Right lobe of liver (tissue), 4 donors: ENCODE results near the gene BTBD2.

Experiments used
- POLR2A ChIP-seq: fragments of 450-650 bp; IDR thresholded peaks from one replicate; pipeline ENCODE4 v1.6.1; 2017; ENCODE audit warnings: antibody characterized with exemption, mild to moderate bottlenecking
- TF ChIP-seq, protein P1 (sequence below), 4 donors: fragments of 200-600 bp in 3 of 4; fragments of 450-650 bp in 1 of 4; IDR thresholded peaks; one replicate each; pipeline versions ENCODE4 v1.5.1 to v1.8.0; 2016 to 2022; ENCODE audit warnings: antibody characterized with exemption in 4 of 4, mild to moderate bottlenecking in 2 of 4
- donor health status: DM: no; HTN: no; CAD: no.
- donor health status: DM: no; HTN: no; CAD: no.
- donor health status: DM: no; HTN: yes; CAD: no.

- TF ChIP-seq, protein P1, sequence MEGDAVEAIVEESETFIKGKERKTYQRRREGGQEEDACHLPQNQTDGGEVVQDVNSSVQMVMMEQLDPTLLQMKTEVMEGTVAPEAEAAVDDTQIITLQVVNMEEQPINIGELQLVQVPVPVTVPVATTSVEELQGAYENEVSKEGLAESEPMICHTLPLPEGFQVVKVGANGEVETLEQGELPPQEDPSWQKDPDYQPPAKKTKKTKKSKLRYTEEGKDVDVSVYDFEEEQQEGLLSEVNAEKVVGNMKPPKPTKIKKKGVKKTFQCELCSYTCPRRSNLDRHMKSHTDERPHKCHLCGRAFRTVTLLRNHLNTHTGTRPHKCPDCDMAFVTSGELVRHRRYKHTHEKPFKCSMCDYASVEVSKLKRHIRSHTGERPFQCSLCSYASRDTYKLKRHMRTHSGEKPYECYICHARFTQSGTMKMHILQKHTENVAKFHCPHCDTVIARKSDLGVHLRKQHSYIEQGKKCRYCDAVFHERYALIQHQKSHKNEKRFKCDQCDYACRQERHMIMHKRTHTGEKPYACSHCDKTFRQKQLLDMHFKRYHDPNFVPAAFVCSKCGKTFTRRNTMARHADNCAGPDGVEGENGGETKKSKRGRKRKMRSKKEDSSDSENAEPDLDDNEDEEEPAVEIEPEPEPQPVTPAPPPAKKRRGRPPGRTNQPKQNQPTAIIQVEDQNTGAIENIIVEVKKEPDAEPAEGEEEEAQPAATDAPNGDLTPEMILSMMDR (IDR thresholded peaks at IDR 0.05) = no peak
- no peak for TF ChIP-seq POLR2A
These were observed 48.4 kb downstream of the BTBD2 start for GRCh38 chr19:1967087-1967608.
